Measurements from ENCODE around the gene ZNF213.
"Not testable (repeated sequence)": the region's sequence is repeated elsewhere in the genome, so short reads cannot be mapped to it uniquely, and the experiment has no call there.

DNA sequence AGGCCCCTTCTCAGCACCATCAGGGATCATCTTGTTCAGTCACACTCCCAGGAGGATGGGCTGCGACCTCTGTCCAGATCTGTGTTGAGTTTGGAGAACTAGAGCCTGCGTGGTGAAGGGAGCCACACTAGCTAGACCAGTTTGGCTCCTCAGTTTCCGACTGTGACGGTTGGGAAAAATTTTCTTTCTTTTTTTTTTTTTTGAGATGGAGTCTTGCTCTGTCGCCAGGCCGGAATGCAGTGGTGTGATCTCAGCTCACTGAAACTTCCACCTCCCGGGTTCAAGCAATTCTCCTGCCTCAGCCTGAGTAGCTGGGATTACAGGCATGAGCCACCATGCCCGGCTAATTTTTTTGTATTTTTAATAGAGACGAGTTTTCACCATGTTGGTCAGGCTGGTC, 4.7 kb downstream of the ZNF213 start:
- not testable (repeated sequence) for TF ChIP-seq POLR2AphosphoS5 (IDR thresholded peaks at IDR 0.05); SMC3 (conservative IDR thresholded peaks at IDR 0.05; ENCODE audit: poor library complexity)
- TF ChIP-seq, protein P1, sequence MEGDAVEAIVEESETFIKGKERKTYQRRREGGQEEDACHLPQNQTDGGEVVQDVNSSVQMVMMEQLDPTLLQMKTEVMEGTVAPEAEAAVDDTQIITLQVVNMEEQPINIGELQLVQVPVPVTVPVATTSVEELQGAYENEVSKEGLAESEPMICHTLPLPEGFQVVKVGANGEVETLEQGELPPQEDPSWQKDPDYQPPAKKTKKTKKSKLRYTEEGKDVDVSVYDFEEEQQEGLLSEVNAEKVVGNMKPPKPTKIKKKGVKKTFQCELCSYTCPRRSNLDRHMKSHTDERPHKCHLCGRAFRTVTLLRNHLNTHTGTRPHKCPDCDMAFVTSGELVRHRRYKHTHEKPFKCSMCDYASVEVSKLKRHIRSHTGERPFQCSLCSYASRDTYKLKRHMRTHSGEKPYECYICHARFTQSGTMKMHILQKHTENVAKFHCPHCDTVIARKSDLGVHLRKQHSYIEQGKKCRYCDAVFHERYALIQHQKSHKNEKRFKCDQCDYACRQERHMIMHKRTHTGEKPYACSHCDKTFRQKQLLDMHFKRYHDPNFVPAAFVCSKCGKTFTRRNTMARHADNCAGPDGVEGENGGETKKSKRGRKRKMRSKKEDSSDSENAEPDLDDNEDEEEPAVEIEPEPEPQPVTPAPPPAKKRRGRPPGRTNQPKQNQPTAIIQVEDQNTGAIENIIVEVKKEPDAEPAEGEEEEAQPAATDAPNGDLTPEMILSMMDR (IDR thresholded peaks at IDR 0.05; ENCODE audit: poor library complexity, severe bottlenecking), result not testable (repeated sequence)
